Measurements from ENCODE around the gene PCYT2. TPM values are rescaled to one million over a fixed set of nuclear protein-coding genes. Genes with fewer than 3 reads are reported as not detected.

Gene PCYT2
- total RNA-seq, 2 experiments from 2014 or later, result 18.7 to 18.9 TPM

- Mint-ChIP-seq H3K36me3 (ENCODE audit: low read depth) (peaks cover 32% of the 10 kb centered on the region), H3K4me3 (no peak overlapping the region)
- CTCF ChIA-PET, result no interaction called here
These were observed 8.4 kb downstream of the PCYT2 start for GRCh38 chr17:81902653-81903414.

DNA sequence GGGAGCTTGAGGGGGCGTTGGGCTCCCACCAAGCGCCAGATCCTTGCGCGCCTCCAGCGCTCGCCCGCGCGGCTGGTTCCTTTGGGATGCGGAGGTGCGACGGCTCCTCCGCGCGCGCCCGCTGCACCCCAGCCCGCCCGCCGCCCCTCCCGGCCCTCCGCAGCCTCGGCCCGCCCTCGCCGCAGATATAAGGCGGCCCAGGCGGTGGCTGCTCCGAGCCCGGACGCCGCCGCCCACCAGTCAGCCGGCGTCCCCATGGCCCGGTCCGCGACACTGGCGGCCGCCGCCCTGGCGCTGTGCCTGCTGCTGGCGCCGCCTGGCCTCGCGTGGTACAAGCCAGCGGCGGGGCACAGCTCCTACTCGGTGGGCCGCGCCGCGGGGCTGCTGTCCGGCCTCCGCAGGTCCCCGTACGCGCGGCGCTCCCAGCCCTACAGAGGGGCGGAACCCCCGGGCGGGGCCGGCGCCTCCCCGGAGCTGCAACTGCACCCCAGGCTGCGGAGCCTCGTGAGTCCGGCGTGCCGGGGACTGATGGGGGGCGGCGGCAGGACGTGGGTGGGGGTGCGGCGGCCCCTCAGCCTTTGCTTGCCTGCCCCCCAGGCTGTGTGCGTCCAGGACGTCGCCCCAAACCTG lies 9.1 kb downstream of the PCYT2 start, which contains the start of gene NPB:
Gene NPB, plus strand, starts transcription at position 216 of the 630 bp plus-strand sequence. Its CDS starts 40 bp downstream, at position 256.
- Mint-ChIP-seq H3K4me1 (ENCODE audit: low read depth) (peaks cover 8% of the 10 kb centered on the region), H3K4me3 (no peak within 1 kb of the TSS), H3K36me3 (ENCODE audit: low read depth) (peaks cover 34% of the 10 kb centered on the region), H3K27me3 (peaks cover 13% of the 10 kb centered on the region), H3K9me3 (no peaks in the 10 kb centered on the region), H3K27ac (no peak within 1 kb of the TSS)
- peaks cover 37% of the 10 kb centered on the region for H3K36me3 ChIP-seq (ENCODE audit: insufficient read depth, low read length)
- peaks cover 14% of the 10 kb centered on the region for H3K4me1 ChIP-seq (ENCODE audit: insufficient read depth, low read length)
- no peak within 1 kb of the TSS for H3K4me3 ChIP-seq (ENCODE audit: low read length)
- DNase-seq (peak in 1 of 14 experiments; percentile 29), ATAC-seq (ENCODE audit: poor library complexity) (peak; percentile 46)
- peaks cover 0 to 5% of the 10 kb centered on the region in 2 experiments for H3K9me3 ChIP-seq (ENCODE audit: control insufficient read depth in 1 of 2, insufficient read depth in 1 of 2, low read length in 2 of 2)
- H3K27ac ChIP-seq (ENCODE audit: low read depth in 1 of 2, low read length in 2 of 2), result no peak within 1 kb of the TSS
- intact Hi-C loops (cut with DNase I, micrococcal nuclease), result no loop called here
- ChIA-PET POLR2A (interaction anchor here (0.6 kb wide), 2 partner anchors 37 to 121 kb away, joined by 3 read pairs; partner anchors contain the start of gene LRRC45), CTCF (no interaction called here)
- H3K27me3 ChIP-seq (ENCODE audit: control insufficient read depth in 1 of 2, insufficient read depth in 2 of 2, low read length in 2 of 2), result peaks cover 7 to 11% of the 10 kb centered on the region in 2 experiments
- no peak for TF ChIP-seq CTCF (IDR thresholded peaks at IDR 0.05)

More at GRCh38 chr17:81902653-81903414, 8.4 kb downstream of the PCYT2 start:
- Mint-ChIP-seq H3K9me3 (no peaks in the 10 kb centered on the region), H3K27me3 (peaks cover 13% of the 10 kb centered on the region), H3K4me1 (ENCODE audit: low read depth) (peaks cover 8% of the 10 kb centered on the region), H3K27ac (no peak overlapping the region)
- DNase-seq, result no peak
- no peak overlapping the region for H3K4me3 ChIP-seq (ENCODE audit: low read length)
- ATAC-seq (ENCODE audit: poor library complexity), result peak; percentile 51
- peaks cover 35% of the 10 kb centered on the region for H3K36me3 ChIP-seq (ENCODE audit: insufficient read depth, low read length)
- H3K9me3 ChIP-seq (ENCODE audit: control insufficient read depth in 1 of 2, insufficient read depth in 1 of 2, low read length in 2 of 2), result peaks cover 0 to 5% of the 10 kb centered on the region in 2 experiments
- H3K27me3 ChIP-seq (ENCODE audit: control insufficient read depth in 1 of 2, insufficient read depth in 2 of 2, low read length in 2 of 2), result peaks cover 7 to 11% of the 10 kb centered on the region in 2 experiments
- intact Hi-C loops (cut with DNase I, micrococcal nuclease), result no loop called here
- H3K27ac ChIP-seq (ENCODE audit: low read depth in 1 of 2, low read length in 2 of 2), result no peak overlapping the region
- no peak for TF ChIP-seq CTCF (IDR thresholded peaks at IDR 0.05)
- peaks cover 14% of the 10 kb centered on the region for H3K4me1 ChIP-seq (ENCODE audit: insufficient read depth, low read length)
- POLR2A ChIA-PET, result no interaction called here

DNA sequence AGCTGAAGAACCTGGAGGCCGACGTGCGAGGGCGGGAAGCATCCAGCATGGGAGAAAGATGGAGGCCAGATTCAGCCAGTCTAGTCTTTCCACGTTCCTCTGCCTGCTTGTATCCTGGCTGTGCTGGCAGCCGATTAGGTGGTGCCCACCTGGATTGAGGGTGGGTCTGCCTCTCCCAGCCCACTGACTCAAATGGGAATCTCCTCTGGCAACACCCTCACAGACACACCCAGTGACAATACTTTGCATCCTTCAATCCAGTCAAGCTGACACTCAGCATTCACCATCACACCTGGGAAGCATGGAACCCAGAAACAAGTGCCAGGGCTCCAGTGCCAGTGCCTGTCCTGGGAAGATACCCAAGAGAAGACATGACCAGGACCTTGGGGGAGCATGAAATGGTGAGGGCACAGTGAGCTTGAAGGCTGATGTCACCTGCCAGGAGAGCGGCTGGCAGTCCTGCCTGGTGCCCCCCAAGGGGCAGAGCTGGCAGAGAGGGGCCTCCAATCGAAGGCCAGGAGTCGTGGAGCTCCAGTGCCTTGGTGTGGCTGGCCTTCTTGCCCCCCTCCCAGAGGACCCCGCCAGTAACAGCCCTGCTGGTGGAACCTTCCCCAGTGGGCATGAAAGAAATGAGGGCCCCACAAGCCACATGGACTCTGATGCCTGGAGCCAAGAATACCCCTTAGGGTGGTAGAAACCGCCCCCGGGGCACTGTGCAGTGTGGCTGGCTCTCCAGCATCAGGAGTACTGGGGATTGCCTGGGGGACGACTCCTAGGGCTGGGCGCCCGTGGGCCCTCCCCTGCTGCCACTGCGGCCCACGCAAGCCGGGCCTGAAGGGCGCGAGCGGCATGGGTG lies 9.8 kb downstream of the PCYT2 start:
- no peak overlapping the region for H3K27ac ChIP-seq (ENCODE audit: low read depth in 1 of 2, low read length in 2 of 2)
- peaks cover 35% of the 10 kb centered on the region for H3K36me3 ChIP-seq (ENCODE audit: insufficient read depth, low read length)
- POLR2A ChIA-PET, result interaction anchor here (0.6 kb wide), 2 partner anchors 38 to 122 kb away, joined by 3 read pairs; partner anchors contain the start of gene LRRC45
- DNase-seq, result no peak
- peaks cover 7 to 11% of the 10 kb centered on the region in 2 experiments for H3K27me3 ChIP-seq (ENCODE audit: control insufficient read depth in 1 of 2, insufficient read depth in 2 of 2, low read length in 2 of 2)
- no peak for TF ChIP-seq CTCF (IDR thresholded peaks at IDR 0.05)
- Mint-ChIP-seq H3K9me3 (no peaks in the 10 kb centered on the region), H3K27ac (no peak overlapping the region), H3K36me3 (ENCODE audit: low read depth) (peaks cover 37% of the 10 kb centered on the region), H3K4me1 (ENCODE audit: low read depth) (peaks cover 8% of the 10 kb centered on the region), H3K27me3 (peaks cover 13% of the 10 kb centered on the region), H3K4me3 (no peak overlapping the region)
- no peak overlapping the region for H3K4me3 ChIP-seq (ENCODE audit: low read length)
- peaks cover 14% of the 10 kb centered on the region for H3K4me1 ChIP-seq (ENCODE audit: insufficient read depth, low read length)
- intact Hi-C loops (cut with DNase I, micrococcal nuclease), result no loop called here
- ATAC-seq (ENCODE audit: poor library complexity), result no peak
- CTCF ChIA-PET, result no interaction called here
- H3K9me3 ChIP-seq (ENCODE audit: control insufficient read depth in 1 of 2, insufficient read depth in 1 of 2, low read length in 2 of 2), result peaks cover 0 to 5% of the 10 kb centered on the region in 2 experiments

Measured in CD4-positive, alpha-beta T cell (primary cell).